Daoy (cell line): ENCODE data around the gene PLXNA4. TPM values are rescaled to one million over a fixed set of nuclear protein-coding genes. Genes with fewer than 3 reads are reported as not detected.

ENCODE experiments used
- DNase-seq: peaks from one replicate; pipeline ENCODE4 v3.0.0-alpha.2; 2015; ENCODE audit warnings: low read depth
- total RNA-seq: library from RNA; depleted of rRNA; stranded (reverse); fragments of >200 nt; shearing (Covaris generic); gene quantifications from 2 replicates; pipeline ENCODE4 v1.2.3, GENCODE V29; 2014

PLXNA4 gene
- total RNA-seq, 1 experiment from 2014 or later = 0.69 TPM

DNA sequence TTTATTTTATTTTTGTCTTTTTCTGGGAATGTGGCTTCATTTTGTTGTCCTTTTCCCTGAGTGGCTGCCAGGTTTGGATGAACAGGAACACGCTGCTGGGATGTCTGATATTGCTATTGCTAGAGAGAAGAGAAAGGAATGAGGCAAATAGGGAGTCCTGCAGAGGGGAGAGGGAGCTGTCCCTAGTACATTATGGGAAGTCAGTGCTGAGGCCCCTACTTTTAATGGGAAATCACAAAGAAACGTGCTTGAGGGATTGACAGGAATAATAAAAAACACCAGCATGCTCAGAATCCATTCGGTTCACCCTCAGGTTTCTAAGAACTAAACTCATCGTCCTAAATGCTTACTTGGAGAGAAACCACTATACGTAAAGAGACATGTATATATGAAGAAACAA is 306.6 kb downstream of the PLXNA4 start:
- DNase-seq = no peak

DNA sequence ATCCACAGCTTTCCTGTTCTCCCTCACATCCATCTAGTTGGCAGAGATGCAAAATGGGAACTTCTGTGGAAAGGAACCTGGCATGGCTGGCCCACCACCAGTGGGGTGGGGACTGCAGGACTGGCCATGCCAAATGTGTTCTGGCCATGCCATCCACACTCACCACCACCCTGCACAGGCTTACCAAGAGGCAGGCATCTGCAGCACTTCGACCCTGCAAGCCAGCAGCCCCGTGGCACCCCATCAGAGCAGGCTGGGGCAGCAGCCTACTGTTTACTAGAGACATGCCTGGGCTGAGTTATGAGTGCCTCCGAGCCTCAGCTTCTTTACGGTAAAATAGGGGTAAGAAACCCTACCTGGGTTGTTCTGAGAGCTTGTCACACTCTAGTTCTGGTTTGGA is 313.1 kb downstream of the PLXNA4 start:
- DNase-seq = no peak

DNA sequence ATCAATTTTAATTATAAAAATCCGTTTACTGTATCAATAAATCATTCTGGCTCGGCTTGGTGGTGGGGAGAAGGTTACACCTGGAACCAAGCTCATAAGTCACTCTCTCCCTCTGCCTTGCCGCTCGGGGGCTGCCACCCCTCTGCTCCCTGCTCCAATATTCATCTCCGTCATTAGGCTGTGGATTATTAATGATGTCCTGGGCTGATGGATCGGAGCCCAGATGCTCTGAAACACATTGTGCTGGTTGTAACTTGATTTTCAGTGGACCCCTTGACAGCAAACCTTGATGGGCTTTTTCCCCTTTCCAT is 314.2 kb downstream of the PLXNA4 start:
- no peak for DNase-seq

DNA sequence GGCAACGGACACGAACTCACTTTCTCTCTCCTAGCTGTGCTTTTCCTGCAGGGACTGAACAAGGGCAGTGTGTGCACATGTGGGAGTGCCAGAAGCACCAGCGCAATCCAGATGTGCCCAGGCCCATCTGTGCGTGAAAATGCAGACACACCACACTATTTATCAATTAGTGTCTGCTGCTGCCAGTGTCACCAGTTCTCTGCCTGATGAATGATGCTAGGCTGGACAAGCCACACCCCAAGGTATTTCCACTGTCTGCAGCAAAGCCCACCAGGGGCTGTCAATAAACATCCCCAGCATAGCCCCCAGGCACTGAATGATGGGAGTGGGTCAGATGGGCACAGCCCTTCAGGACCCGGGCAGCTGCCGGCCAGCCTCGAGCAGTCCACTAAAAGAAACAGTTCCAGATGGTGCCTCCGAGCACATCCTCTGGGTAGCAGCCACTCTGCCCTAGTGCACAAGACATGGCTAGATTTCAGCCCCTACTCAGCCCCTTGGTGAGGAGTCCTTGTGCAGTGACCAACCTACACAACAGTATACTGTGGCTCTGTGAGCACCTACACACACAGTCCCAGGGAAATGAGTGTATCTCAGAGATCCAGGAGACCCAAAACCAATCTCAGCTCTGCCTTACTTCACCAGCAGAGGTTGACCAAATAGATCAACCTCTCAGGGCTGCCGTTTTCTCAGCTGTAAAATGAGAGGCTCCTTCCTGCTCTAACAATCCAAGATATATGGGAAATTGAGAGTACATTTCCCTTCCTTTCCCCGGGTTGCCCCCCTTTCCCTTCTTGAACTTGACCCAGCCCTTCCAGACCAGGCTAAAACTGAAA is 314.7 kb downstream of the PLXNA4 start:
- DNase-seq = no peak

DNA sequence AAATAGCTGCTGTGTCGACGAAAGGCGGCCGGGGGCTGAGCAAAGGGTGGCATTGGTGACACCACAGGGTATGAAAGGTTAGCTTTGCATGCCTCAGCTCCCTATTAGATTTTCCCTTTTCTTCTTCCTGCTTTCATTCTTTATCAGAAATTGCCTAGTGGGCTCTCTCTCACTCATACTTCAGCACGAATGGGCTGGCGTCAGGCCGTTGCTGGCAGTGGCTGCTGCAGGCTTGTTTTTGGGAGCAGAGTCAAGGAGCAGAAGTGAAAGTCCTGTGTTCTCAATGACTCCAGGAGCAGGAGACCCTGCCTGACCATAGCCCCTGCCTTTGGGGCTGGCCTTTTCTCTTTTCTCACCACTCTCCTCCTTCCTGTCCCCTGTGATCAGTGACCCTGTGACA is 318.0 kb downstream of the PLXNA4 start:
- no peak for DNase-seq

DNA sequence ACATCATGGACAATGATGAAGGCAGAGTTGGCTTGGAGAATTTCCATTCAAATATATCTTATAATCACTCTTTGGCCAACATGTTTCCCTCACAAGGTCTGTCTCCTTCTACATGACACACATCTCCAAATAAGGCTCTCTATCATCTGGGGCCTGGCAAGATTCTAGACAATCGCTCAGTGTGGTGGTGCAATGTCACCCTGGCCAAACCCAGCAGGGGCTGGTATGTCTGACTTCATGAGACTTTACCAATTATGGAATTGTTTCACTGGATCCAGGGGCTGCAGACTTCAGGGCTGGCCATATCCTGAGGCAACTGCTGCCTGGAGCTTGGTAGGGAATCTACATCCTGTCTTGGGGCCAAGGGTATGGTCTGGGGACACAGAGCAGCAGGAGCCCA is 319.0 kb downstream of the PLXNA4 start:
- no peak for DNase-seq

DNA sequence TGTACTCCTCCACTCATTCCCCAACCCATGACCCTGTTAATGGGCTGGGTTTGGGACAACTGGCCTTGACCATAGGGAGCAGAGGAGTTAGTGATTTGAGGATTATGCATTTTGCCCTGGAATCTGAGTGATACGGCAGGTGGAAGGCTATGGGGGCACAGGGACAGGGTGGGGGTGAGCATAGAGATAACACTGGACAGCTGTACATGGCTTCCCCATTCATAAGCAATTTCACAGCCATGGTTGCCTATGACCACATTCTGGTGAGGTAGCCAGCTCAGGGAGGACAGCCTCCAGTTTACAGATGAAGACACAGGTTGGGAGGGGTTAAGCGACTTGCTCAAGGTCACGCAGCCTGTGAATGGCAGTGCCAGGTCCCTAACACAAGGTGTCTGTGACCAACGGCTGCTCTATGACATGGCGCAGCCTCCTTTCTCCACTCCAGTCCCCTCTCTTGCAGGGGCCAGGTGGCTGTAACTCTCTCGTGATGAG is 319.5 kb downstream of the PLXNA4 start:
- DNase-seq = no peak

DNA sequence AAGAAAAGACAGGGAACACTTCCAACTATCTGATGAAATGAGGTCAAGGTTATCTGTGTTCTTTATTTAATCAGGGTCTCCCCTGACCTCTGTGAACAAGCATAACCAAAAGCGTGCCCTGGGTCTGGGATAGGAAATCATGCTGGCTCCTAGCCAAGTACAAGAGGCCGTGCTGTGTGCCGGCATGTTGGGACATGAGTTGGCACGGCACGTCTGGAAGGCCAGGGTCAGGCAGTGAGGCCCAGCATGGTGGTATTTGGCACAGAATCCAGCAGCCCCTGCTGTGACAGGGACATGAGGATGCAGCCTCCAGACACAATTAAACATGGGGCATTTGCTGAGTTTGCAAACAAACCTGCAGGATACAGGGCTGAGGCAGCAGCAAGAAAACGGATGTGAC is 320.4 kb downstream of the PLXNA4 start:
- peak; percentile 56 for DNase-seq

DNA sequence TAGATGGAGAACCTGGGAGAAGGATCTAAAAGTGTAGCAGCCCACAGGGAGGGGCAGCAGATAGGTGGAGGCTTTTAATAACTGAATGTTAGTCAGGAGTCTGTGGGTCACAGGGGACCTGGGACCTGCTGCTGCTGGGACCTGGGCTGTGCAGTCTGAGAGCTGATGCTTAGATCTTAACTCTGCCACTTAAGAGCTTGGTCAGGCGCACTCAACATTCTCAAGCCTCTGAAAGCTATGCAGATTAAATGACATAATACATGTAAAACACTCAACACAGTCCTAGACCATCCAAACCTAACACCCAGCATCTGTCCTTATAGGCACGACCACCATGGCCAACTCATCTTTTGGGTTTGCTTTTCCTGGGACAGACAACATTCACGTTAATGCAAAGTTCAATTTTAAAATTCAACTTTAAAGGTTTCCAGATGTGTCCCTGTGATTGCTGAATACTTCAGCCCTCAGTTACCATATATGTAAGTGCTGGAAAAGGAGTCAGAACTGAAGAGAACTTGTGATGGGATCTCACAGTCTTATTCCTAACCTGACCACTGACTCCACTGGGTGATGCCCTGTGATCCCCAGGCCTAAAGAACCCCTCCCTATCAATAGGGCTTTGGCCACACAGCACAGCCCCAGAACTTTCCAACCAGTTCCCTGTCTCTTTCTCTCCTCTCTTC is 321.0 kb downstream of the PLXNA4 start:
- no peak for DNase-seq

DNA sequence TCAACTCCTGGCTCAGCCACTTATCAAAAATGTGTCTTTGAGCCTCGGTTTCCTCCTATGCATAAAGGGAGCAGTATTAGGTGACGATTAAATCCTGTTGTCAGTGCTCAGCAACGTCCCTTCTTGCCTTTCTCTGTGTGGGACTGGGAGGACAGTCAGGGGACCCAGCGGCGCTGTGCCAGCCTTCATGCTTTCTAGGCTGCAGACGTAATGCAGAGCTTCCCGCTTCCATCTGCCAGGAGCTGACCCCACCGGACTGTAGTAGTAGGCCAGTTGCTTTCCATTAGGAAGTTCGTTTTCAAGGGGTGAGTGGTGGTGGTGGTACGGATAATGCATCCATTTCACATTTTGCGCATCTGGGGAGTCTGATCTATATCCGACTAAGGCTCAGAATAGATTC is 321.8 kb downstream of the PLXNA4 start:
- no peak for DNase-seq

DNA sequence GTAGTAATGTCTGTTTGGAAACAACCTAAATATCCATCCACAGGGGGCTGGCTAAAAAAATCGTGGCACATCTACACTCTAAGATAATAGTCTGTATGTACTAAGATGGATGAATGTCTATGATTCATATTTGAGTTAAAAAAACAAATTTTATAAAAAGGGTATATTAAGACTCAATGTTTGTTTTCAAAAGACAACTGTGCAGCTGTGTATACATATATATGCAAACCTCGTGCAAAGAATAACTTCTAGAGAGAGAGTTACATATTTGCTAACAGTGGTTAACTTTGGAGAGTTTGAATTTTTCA is 323.5 kb downstream of the PLXNA4 start:
- no peak for DNase-seq

DNA sequence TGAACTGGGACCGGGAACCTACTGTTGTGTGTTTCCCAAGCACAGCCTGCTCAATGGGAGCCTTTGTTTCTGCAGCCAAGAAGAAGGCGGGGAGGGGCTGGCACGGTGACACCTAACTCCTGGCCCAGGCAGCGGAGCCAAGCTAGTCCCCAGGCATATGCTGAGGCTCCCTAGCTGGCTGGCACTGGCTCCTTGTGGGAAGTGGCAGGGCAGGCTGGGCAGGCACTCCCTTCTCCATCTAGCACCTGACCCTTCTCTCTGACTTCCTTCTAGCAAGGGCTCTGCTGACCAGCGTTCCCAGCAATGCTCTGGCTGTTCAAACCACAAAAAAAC is 325.0 kb downstream of the PLXNA4 start:
- DNase-seq = peak; percentile 53

DNA sequence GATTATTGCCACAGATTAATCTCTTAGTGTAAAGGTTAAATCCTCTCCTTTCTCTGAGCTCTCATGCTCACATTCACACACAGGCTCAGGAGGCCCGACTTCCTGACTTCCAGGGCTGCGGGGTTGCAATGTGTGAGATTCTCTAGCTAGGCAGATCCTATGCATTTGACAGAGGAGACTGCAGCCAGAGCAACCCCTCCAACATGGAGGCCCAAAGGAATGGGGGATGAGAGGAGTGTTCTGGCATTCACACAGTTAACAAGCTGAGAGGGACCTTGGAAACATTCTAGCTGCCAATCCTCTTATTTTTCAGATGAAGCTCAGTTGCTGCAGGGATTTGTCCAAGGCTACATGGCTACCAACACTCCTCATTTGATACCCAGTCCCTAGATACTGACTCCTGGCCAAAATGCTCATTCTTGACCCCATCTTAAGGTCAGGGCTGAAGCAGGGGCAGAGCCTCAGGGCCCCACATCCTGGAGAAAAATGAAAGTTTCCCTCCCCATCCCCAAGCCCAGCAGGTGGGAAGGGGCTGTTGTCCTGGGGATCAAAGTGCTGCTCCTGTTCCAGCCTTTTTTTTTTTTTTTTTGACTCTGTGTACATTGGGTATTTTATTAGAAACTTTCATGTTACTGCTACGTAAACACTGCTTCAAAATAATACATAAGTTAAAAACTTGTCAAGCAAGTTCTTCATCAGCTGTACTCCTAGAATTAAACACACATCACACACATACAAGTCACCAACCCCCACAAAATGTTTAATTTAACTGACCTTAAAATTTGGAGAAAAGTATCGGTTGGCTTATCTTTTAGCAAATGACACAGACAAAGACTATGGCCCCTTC is 325.6 kb downstream of the PLXNA4 start:
- no peak for DNase-seq

DNA sequence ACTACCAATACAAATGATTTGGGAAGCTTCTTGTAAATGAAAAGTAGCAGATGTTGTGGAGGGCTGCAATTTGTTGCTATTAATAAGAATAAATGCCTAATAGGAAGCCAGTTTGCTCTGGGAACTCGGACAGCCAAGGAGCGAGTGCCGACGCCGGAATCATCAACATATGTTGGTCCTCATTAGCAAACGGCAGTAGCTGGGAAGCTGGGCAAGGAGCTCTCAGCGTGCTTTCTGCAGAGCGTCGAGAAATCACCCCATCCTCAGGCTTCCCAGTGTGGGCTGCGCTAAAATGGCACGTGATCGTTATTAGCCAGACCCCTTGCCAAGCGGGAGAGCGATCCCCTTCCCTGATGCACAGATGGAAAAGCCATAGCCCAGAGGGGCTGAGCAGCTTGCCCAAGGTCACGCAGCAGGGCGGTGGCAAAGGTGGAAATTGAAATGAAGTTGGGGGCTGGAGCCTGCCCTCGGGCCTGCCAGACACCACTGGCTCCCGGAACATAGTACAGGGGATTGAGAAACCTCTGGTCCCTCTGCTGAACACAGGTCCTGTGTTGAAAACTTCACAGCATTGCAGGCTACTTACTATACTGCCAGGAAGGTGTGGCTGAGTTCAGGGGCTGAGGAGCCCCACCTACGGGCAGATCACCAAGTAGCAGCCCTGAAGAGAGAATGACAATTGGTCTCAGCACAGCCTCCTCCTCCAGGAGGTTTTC is 326.9 kb downstream of the PLXNA4 start:
- DNase-seq = peak; percentile 56

DNA sequence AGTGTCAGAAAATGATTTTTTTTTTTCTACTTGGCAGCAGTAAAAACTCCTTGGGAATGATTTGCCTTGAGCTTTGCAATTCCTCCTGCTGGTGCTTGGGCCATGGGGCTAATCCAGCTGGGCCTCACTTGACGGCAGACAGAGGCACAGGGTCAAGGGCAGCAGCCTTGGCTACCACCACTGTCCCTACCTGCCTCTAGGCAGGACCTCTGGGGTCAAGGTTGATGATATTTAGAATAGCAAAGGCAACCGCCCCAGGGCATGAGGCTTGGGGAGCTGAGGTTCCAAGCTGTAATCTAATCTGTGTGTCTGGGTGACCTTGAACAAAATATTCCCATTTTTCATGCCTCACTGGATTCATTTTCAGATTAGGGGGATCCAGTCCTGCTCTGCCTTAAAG is 327.4 kb downstream of the PLXNA4 start:
- DNase-seq = no peak

DNA sequence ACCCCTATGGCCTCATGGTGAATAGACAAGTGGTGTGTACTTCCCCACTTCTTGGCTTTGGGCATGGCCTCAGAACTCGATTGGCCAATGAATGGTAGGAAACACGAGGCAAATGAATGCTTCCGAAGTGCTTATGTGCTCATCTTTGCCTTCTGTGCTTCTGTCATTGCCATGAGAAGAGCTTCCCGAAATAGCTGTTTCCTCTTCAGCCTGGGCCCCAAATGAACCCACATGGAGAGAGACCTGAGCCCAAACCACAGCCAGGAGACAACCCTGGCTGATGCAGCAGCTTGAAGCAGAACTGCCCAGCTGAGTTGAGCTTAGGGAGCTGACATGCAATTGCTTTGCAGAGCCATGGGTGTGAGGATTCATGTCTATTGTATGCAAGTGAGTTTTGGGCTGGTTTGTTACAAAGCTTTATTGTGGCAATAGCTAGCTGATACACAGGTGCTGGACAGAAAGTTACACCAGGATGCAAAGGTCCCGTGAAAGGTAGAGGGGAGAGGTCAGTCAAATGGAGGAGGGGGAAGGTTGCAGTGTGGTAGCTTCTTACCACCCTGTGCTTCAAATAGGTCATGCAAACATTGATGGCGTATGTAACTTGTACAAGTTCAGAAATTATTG is 328.2 kb downstream of the PLXNA4 start:
- no peak for DNase-seq

DNA sequence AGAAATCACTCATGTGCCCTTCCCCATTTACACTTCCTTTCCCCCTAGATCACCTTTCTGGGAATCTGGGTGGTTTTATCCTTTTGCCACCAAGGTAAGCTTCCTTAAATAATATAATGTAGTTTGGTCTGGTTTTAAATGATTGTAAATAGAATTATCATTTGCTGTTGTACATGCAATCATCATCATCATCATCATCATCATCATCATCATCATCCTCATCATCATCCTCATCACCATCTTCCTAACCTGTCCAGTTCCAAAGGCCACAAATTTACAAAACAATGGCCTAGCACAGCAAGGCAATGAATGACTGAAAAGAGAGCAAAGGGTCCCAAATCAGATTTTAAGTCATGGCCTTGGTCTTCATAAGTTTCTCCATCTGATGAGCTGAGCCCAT is 329.7 kb downstream of the PLXNA4 start:
- no peak for DNase-seq

DNA sequence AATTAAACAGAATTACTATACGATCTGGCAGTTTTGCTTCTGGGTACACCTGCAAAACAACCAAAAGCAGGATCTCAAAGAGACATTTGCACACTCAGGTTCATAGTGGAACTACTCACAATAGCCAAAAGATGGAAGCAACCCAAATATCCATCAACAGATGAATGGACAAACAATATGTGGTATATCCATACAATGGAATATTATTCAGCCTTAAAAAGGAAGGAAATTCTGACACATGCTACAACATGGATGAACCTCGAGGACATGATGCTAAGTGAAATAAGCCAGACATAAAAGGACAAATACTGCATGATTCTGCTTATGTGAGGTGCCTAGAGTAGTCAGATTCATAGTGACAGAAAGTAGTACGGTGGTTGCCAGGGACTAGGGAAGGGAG is 330.7 kb downstream of the PLXNA4 start:
- DNase-seq = no peak

DNA sequence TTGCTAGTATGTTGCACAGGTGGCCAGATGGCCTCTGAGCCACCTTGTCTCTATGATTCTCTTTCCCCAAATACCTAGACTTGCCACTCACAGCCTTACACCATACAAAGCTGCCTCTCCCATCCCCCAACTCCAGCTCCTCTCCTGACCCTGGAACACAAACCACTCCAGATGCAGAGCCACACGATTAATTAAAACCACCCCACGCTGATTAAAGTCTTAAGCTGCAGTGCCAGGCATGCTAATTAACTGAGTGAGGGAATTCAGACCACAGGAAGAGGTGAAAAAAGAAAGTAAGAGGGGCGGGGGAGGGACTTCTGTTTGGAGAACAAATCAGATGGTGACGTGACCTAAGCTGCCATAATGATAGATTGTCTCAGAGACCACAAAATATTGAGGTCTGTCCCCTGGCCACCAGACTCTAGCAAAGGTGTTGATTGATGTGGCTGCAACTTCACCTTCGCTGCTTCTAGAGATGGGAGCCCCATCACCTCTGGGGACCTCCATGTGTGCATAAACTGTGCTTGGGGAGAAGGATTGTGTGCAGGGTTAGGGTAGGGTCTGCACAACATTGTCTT is 331.3 kb downstream of the PLXNA4 start:
- DNase-seq = no peak

DNA sequence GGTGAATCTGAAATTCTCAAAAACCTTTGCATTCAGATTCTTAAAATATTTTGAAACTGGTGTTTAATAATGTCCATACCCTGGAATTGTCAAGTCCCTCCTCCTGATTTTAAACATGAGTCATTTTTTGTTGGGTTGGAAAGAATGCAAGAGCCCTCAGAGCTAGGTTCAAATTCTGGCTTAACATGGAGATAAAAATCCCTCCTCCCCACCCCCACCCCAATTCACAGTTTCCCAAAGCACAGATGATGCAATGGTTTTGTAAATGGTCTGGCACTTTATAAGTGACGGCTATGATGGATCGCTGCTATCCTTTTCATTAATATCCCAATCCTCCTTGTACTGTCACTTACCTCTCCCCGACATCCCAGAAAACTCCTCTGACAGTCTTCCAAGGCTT is 332.8 kb downstream of the PLXNA4 start:
- DNase-seq = no peak

DNA sequence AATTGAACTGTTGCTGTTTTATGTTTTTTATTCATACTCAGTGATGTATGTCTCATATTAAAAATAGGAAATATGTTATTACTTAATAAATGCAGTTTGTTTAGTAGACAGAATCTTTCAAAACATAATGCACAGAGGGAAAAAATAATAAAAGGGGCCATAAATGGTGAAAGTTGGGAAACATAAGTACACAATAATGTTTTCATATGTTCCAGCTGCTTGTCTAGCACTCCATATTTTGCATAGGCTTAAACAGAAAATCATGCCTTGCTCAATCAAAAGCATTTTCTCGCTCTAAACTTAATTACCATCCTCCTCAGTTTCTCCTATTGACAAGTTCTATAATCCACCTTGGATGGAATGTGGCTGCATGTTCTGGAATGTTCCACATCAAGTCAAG is 333.2 kb downstream of the PLXNA4 start:
- no peak for DNase-seq
